HG03039 (cell line): ENCODE results near the gene TSEN15.
A peak's percentile ranks its signal among the peaks of the same experiment; 100 is the strongest.

Experiments used
- ATAC-seq: cut with Tn5 transposase; IDR thresholded peaks from one replicate; pipeline ENCODE4 v1.9.1; 2021; ENCODE audit warnings: mild to moderate bottlenecking, moderate library complexity; ENCODE audit not compliant: unreplicated experiment

Gene TSEN15

DNA sequence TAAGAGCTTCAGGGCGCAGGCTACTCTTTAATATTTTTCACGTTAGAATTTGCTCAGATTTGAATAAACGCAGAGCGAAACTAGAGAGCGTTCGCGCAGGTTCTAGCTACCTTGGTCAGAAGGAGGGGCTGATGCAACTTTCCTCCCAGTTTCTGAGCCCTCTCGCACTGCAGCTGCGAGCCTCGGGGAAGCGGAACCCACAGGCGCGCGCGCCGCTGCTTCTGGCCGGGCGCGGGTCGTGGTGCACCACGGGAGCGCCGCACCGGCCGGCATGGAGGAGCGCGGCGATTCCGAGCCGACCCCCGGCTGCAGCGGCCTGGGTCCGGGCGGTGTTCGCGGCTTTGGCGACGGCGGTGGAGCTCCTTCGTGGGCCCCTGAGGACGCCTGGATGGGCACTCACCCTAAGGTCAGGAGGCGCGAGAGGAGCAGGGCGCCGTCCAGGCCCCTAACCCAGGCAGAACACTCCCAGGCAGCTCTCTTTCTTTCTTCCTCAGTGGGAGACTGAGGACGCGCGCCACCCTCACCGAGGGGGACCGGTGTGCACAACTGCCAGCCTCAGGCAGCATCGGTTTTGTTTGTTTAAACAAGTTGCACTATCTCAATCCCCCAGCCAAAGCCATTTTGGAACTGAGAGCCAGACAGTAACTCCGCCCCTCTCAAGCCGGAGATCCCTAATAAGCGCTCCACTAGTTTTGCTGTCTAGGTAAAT is at the start of gene TSEN15:
Gene TSEN15, plus strand, starts transcription at position 246 of the 709 bp plus-strand sequence. Its CDS starts 26 bp downstream, at position 272.
- ATAC-seq = peak; percentile 98

DNA sequence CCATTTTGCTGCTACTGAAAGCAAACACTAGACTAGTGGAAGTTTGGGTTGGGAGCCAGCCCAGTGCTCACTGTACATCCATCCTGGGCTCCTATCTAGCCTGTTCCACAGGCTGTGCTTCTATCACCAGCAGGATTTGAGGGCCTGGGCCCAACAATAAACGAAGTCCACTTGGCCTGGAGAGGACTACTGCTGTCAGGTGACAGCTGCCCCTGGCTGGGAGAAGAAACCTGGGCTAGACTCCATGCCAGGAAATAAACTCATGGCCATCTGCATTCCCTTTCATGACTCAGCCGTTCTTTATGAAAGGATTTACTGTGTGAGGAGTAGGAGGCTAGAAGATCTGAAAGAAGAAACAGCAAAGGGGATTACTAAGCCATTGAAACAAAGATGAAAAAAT is 49.5 kb upstream of the TSEN15 start:
- ATAC-seq = no peak

DNA sequence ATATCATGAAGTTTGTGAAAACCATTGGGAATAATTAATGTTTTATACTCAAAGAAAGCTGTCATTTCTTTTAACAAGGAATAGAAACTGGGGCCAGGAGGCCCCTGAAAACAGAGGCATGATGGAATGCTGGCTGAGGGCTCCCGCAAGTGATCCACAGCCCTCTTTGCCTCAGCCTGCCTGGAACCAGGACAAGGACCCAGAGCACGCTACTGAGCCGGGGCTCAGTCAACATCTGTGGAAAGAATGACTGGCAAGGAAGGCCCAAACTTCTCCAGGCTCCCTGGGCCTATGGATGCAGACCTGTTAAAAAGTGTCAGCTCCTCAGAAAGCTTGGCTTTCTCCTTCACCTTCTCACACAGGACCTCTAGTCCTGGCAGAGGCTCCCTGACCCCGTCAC is 46.6 kb upstream of the TSEN15 start:
- no peak for ATAC-seq

DNA sequence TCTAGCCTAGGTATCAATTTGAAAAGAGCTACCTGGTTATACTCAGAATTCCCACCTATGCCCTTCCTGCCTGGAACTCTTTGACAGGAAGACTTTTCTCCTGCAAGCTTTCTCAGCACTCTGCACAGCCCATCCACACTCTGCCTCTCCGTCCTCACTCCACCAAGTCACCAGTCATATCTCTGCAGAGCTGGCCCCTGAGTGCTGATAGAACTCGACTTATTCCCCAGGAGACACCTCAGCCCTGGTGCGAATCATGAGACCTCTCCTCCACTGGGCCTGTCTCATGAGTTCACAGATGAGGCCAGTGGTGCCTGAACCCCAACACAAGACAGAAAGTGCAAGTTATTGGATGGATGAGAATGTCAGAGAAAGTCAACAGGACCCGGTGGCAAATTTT is 46.0 kb upstream of the TSEN15 start:
- ATAC-seq = no peak

DNA sequence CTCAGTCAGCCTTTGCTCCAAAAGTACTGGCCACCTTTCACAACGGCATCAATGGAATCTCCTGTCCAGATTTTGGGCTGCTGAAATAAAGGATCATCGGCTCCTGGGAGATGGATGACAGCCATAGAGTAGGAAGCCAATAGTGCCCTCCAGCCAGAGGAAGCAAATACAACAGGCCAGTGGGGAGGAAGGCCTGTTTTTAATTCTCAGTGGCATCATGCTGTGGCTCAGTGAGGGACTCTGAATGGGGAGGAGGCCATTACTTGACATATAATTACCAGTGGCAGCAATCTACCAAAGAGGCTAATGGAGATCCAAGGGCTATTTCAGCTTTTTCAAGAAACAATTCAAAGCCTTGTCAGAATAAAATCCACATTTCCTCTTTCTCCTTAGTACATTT is 40.7 kb upstream of the TSEN15 start:
- no peak for ATAC-seq

DNA sequence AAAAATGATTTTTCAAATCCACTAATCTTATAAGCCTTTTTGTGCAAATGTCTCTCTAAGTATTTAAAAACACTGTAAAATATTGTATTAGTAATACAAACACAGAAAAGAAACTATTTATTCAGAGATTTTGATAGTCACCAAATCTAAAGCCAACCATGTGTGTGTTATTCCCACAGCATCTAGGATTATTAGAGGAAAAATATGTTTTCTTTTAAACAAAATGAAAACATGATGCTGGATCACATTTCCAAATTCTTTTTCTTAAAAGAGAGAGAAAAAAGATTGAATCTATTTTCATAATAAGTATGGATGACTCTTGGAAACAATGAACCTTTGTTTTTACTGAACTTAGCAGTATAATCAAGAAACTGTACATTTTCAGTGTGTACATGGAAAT is 39.3 kb upstream of the TSEN15 start:
- ATAC-seq = no peak

DNA sequence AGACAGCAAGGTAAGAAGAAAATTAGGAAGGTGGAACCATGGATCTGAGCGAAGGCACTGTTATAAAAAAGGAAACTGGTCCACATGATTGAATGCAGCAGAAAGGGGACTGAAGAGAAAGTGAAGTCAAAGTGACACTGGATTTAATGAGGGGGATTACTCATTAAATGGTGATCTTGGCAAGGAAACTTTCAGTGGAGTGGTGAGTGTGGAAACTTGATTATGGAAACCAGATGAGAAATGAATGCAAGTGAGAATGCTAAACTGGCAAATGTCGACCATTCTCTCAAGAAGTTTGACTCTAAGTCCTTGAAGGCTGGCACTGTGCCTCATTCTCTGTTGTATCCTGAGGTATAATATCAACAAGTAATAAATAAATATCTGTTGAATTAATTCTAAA is 37.3 kb upstream of the TSEN15 start:
- ATAC-seq = no peak

DNA sequence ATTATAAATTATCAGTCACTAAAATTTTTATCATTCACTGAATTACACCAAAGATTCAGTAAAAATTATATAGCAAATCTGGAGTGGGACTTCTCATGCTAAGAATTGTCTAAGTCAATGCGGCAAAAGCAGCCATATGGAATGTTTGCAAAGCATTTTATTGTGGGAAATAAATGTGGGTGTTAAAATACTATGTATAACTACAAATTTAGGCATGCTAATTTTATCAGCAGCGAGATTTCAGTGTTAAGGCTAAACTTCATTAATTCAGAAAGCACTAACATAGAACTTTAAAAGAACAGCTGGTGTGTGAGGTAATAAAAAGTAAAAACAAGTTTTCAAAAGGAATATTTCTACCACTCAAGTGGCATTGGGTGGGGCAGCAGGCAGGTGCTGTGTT is 35.4 kb upstream of the TSEN15 start:
- no peak for ATAC-seq

DNA sequence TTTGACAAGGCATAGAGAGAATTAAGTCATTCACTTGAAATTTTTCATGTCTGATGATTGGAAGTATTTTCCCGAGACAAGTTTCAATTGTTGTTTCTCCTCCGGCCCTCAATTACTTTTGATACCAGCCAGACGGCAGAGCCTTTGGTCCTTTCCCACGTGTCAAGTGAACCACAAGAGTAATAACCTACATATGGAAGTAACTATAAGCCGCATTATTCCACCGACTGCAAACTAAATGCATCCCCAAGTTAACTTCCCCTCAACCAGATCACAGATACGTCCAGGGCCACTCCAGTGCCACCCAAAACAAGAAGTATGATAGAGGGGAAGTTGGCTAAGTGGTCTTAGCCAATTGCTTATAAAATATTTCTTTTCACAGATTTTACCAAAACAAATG is 34.2 kb upstream of the TSEN15 start:
- no peak for ATAC-seq

DNA sequence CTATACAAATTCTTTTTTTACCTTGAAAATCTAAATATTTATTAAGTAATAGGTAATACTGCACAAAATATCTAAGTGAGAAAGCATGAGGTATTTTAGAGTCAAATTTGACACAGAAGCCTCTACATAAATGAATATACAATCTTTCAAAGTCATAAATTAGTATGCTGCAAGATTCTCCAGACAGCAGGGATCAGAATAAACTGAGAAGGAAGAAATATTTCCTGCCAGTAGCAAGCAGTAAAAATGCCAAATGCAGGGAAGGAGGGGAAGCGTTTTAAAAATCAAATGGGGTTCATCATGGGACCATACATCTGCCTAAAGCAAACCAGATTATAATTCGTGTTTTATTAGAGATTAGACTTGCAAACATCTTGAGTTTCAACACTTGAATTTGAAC is 32.9 kb upstream of the TSEN15 start:
- no peak for ATAC-seq

DNA sequence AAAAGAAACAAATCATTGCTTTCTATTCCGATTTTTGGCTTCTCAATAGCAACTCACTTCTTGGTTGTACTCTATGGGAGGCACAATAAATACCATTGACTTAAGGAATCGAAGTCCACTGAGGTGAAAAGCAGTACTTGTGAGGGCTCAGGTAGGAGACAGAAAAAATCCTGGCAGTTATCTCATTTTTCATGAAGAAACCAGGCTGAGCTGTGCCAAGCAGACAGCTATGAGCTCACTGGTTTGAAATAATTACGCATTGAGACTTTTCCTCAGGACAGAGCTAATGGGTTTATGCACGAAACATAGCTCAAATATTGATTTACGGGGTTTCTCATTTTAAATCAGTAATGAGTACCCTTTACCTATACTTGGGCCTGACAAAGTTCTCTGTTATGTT is 32.5 kb upstream of the TSEN15 start:
- ATAC-seq = no peak

DNA sequence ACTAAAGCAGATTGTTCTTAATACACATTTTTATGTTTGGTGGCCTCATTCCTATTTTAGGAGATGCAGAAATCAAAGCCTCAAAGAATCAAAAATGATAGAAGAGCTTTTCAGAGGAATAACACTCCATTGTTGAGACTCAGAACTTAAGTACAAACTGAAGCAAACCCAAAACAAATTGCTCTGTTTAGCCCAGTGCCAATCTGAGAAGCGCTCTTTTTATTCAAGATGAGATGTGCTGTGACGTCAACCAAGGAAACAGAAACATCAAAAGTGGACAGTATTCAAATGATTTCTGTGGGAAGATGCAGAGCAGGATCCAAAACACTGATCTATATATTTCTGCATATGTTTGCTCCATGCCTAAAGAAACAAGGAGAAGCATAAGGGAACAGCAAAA is 32.0 kb upstream of the TSEN15 start:
- ATAC-seq = no peak

DNA sequence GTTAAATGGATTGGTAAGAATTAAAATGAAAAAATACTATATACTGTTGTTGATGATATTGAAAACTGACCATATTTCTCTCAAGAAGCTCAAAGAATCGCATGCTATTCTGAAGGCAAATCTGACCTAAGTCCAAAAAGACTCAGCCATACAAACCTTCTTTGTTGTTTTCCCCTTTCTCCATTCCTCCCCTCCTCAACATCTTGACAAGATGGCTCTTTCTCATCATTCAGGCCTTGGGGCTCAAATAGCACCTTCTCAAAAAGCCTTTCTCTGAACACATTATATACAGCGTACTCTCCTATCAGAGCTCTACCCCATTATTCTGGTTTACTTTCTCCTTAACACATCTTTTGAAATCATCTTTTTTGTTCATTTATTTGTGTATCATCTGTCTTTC is 31.2 kb upstream of the TSEN15 start:
- no peak for ATAC-seq

DNA sequence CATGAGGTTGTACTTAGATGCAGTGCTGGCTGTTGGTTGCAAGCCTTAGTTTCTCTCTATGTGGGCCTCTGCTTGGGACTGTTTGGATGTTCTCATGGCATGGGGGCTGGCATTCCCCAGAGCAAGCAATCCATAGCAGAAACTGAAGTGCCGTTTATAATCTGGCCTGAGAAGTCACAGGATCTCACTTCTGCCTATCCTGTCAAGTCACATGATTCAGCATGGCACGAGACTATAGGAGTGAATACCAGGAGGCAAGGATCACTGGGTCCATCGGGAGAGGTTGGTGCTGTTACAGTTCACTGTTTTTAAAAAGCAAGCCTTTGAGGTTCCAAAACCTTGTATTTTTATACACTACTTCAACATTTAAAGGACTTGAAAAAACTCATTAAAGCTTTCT is 30.7 kb upstream of the TSEN15 start:
- no peak for ATAC-seq

DNA sequence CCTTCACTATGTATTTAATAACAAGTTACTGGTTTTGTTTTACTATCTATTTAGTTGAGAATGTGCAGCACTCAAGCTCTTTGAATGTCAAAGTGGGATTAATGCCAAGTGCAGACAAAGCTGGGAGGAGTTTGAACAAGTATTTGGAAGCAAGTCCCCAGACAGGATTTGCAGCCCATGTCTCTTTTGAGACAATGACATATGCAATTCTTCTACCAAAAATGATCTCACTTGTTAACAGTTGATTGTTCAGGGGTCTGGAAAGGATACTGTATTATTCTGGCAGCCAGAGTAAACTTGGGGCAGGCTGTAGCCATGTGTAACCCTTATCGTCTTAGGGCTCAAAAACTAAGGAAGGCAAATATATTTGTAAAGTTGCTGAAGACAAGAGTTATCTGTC is 29.8 kb upstream of the TSEN15 start:
- no peak for ATAC-seq

DNA sequence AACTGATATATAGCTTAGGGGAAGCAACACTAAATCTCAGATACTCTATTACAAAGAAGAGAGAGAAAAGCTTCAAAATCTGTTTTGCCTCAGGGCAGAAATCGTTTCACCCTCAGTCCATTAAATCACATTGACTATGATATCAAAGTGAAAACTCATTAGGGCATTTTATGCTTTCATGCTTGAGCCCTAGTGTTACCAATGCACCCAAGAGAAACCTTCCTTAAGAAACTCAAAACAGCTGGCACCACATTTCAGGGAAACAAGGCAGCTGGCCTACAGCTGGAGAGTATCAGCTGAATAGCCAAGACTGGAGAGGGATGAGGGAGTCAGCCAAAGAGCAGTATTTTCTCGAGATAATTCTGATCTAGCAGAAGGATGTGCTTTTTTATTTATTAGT is 28.9 kb upstream of the TSEN15 start:
- ATAC-seq = no peak

DNA sequence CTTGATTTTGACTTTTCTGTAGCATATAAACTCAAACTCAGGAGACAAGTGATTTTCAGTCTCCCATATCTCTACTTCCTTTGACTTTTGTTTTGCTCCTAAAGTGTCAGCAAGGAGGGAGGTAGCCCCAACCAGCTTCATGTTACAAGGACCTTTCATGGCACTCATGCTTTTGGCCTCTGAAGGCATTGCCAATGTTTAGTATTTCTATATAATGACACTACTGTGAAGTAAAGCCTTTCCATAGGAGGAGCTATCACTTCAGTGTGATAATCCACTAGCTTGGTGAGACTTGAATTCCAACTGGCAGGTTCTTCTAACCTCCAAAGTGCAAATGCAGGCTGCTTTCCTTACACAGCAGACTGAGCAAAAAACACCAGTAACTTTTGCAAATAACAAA is 28.4 kb upstream of the TSEN15 start:
- ATAC-seq = no peak

DNA sequence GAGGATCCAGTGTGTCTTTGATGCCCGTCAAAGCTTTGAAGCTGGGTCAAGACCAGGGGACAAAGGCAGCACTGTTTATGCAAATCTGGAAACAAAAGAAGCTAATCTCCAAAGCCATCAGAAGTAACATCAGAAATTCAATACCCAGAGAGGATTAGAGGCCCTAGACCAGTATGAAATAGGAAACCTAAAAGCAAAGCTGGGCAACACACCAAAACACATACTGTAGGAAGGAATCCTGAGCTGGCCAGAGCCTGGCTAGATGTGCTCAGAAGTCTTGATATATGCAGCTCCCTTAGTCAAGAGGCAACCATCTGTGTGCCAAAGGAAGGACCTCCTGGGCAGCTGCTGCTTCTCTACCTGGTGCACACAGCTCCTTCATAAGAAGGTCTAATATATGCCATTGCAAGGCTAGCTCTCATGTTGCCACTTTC is 26.3 kb upstream of the TSEN15 start:
- ATAC-seq = no peak

DNA sequence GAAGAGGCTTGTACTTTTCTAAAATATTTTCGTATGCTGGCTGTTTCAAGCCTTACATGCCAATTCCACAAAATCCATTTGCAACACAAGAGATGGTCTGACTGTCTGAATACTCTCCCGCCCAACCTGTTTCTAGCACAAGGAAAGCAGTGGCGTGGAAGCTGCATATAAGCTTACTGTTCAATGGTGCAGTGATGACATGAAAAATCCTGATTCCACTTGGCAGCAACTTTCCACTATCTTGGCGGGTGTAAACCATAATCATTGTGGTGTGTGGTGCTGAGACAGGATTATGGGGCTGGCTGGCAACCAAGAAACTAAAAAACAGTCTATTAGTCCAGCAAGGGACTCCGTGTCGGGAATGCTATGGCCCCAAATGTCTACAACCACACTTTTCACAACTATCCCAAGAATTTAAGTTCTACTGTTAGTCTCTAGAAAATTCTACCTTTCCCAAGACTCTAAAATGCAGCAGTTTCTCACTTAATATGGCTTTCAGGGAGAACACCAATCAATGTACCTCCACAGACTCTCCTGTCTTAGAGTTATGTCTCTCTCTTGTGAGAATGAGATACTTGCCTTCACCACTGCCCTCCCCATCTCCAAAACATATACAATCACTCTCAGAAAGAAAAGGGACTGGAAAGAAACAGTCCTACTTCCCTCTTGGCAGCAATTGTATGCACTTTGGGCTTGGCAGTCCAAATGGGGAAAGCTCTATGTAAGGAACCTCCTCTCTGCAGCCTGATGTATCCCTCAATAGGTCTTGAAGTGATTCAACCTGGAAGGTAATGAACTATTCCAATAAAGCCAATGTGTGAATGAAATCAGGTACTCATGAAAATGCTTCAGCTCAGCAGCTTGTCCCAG is 23.5 kb upstream of the TSEN15 start:
- ATAC-seq = no peak

DNA sequence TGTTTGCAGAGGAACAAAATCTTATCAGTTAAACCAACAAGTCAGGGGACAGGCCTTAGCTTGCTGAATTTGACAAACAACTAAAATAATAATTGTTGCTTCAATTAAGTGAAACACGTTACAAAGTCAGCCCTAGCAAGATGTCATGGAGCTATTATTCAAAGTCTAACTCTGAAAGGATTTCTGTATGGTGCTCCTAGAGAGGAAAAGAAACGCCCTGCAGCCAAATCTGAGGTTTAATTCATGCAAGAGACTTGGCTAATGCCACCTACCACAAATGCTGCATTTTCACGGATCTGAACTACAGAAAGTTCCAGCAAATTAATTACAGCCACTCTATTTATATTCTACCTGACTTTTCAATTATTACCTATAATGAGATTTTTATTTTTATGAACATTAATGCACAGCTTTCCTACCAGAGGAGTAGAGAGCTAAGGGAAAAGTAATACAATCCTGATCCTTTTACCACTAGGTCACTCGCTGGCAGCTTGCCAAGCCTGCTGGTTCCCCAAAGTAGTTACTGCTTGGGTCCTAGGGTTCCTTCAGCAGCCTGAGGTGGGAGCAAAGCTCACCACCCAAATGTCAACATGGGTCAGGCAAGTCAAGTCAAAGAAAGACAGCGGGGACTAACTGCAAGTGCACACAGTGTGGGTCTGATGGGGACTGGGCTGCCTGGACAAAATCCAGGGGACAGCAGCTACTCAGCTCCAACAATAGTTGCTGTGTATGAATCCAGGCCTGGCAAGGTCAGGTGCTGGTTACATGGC is 22.5 kb upstream of the TSEN15 start:
- no peak for ATAC-seq

DNA sequence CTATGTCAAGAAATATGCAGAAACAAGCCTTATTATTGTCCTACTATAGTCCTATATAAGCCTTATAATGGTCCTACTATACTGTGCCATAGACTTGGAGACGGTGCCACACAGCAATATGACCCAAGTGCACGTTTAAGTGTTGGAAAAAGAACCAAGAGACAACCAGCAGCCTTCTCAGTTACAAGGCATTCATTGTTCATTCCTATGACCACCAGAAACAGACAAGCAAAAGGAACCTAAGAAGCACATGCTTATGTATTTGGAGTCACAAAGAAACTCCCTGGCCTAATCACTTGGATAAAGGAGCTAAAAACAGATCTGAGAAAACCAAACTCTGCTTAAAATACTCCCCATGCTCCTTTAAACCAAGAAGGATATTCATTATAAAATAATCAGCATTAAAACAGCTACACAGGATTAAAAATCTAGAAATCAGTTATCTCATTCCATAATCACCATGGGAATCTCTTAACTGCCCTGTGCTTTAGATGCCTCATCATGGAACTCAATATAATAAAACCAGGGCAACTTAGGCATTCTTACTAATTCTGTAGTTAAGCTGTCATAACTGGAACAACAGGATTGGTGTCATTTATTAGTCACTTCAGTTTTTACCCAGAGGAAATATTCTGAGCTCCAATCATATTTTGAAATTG is 21.0 kb upstream of the TSEN15 start:
- ATAC-seq = no peak
